Large intestine (tissue), 3 donors: ENCODE data around the gene MYCBPAP. TPM values are rescaled to one million over a fixed set of nuclear protein-coding genes. Genes with fewer than 3 reads are reported as not detected.

Source experiments
- DNase-seq, 2 donors: peaks; one replicate each; pipeline versions ENCODE4 v3.0.0 to v3.0.0-alpha.2; 2013
- H3K27ac ChIP-seq: one replicate; pipeline ENCODE4 v1.5.1; 2013; ENCODE audit warnings: low read length
- H3K27me3 ChIP-seq: 2 replicates; pipeline ENCODE4 v1.6.1; 2013; ENCODE audit warnings: low read length; ENCODE audit not compliant: control insufficient read depth, insufficient read depth
- H3K36me3 ChIP-seq: 2 replicates; pipeline ENCODE4 v1.6.1; 2013; ENCODE audit warnings: low read length; ENCODE audit not compliant: control insufficient read depth, insufficient read depth
- H3K4me1 ChIP-seq: one replicate; pipeline ENCODE4 v1.6.1; 2013; ENCODE audit warnings: low read length; ENCODE audit not compliant: control insufficient read depth, insufficient read depth
- H3K4me3 ChIP-seq: one replicate; pipeline ENCODE4 v1.5.1; 2013; ENCODE audit warnings: low read length
- H3K9me3 ChIP-seq: one replicate; pipeline ENCODE4 v1.6.1; 2013; ENCODE audit warnings: mild to moderate bottlenecking, low read depth, low read length, moderate library complexity; ENCODE audit not compliant: control insufficient read depth
- WGBS: methylation state at CpG from one replicate; pipeline ENCODE4 v1.1.5; 2013; ENCODE audit warnings: low lambda C conversion rate; ENCODE audit not compliant: insufficient coverage; 5-methylcytosine and 5-hydroxymethylcytosine counted together
- polyA plus RNA-seq: library from polyadenylated mRNA; unstranded; fragments of 120-200 nt; gene quantifications from one replicate; pipeline ENCODE4 v1.2.1, GENCODE V29; 2013

MYCBPAP gene
- polyA plus RNA-seq, 1 donor = 1.8 TPM

GRCh38 chr17:50572541-50572940 lies 64.3 kb downstream of the MYCBPAP start:
- no peak for DNase-seq
- no CpG with 5 or more reads among the region's 20 CpGs for WGBS
- H3K27me3 ChIP-seq = no peaks in the 10 kb centered on the region
- no peaks in the 10 kb centered on the region for H3K36me3 ChIP-seq
- no peak overlapping the region for H3K27ac ChIP-seq
- H3K4me1 ChIP-seq = no peaks in the 10 kb centered on the region
- no peak overlapping the region for H3K4me3 ChIP-seq
- H3K9me3 ChIP-seq = peaks cover 3% of the 10 kb centered on the region

GRCh38 chr17:50573866-50574611 lies 65.8 kb downstream of the MYCBPAP start:
- no peak overlapping the region for H3K27ac ChIP-seq
- no peaks in the 10 kb centered on the region for H3K4me1 ChIP-seq
- H3K36me3 ChIP-seq = no peaks in the 10 kb centered on the region
- peaks cover 3% of the 10 kb centered on the region for H3K9me3 ChIP-seq
- no peak overlapping the region for H3K4me3 ChIP-seq
- no peaks in the 10 kb centered on the region for H3K27me3 ChIP-seq
- WGBS = no CpG with 5 or more reads among the region's 12 CpGs
- DNase-seq = no peak

DNA sequence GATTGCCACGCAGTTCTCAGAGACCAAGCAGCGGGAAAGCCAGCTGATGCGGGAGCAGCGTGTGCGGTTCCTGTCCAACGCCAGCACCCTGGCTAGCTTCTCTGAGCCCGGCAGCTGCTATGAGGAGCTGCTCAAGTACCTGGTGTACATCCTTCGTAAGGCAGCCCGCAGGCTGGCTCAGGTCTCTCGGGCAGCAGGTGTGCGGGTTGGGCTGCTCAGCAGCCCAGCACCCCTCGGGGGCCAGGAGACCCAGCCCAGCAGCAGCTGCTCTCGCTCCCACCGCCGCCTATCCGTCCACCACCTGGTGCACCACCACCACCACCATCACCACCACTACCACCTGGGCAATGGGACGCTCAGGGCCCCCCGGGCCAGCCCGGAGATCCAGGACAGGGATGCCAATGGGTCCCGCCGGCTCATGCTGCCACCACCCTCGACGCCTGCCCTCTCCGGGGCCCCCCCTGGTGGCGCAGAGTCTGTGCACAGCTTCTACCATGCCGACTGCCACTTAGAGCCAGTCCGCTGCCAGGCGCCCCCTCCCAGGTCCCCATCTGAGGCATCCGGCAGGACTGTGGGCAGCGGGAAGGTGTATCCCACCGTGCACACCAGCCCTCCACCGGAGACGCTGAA lies 67.5 kb downstream of the MYCBPAP start:
- no peaks in the 10 kb centered on the region for H3K36me3 ChIP-seq
- no peaks in the 10 kb centered on the region for H3K4me1 ChIP-seq
- peaks cover 3% of the 10 kb centered on the region for H3K9me3 ChIP-seq
- no peak for DNase-seq
- H3K4me3 ChIP-seq = no peak overlapping the region
- peaks cover 6% of the 10 kb centered on the region for H3K27me3 ChIP-seq
- no peak overlapping the region for H3K27ac ChIP-seq
- WGBS = no CpG with 5 or more reads among the region's 33 CpGs

GRCh38 chr17:50576864-50577263 lies 68.6 kb downstream of the MYCBPAP start:
- no CpG with 5 or more reads among the region's 13 CpGs for WGBS
- Histone ChIP-seq H3K4me1 (no peaks in the 10 kb centered on the region), H3K4me3 (no peak overlapping the region), H3K9me3 (peaks cover 3% of the 10 kb centered on the region), H3K27ac (no peak overlapping the region), H3K36me3 (no peaks in the 10 kb centered on the region), H3K27me3 (peaks cover 6% of the 10 kb centered on the region)
- DNase-seq = no peak

- Histone ChIP-seq H3K36me3 (no peaks in the 10 kb centered on the region), H3K27me3 (peaks cover 6% of the 10 kb centered on the region), H3K9me3 (peaks cover 3% of the 10 kb centered on the region), H3K27ac (no peak overlapping the region), H3K4me1 (no peaks in the 10 kb centered on the region), H3K4me3 (no peak overlapping the region)
- no CpG with 5 or more reads among the region's 13 CpGs for WGBS
- no peak for DNase-seq
Observed at GRCh38 chr17:50577451-50577954, 69.3 kb downstream of the MYCBPAP start.

GRCh38 chr17:50578173-50578572 lies 69.9 kb downstream of the MYCBPAP start:
- H3K27me3 ChIP-seq = peaks cover 9% of the 10 kb centered on the region
- DNase-seq = no peak
- H3K9me3 ChIP-seq = peaks cover 3% of the 10 kb centered on the region
- no peak overlapping the region for H3K27ac ChIP-seq
- no CpG with 5 or more reads among the region's 16 CpGs for WGBS
- H3K36me3 ChIP-seq = no peaks in the 10 kb centered on the region
- H3K4me3 ChIP-seq = no peak overlapping the region
- H3K4me1 ChIP-seq = no peaks in the 10 kb centered on the region

- no peak for DNase-seq
- H3K9me3 ChIP-seq = peaks cover 3% of the 10 kb centered on the region
- H3K27ac ChIP-seq = no peak overlapping the region
- no peaks in the 10 kb centered on the region for H3K4me1 ChIP-seq
- no peaks in the 10 kb centered on the region for H3K36me3 ChIP-seq
- no CpG with 5 or more reads among the region's 7 CpGs for WGBS
- no peak overlapping the region for H3K4me3 ChIP-seq
- H3K27me3 ChIP-seq = peaks cover 9% of the 10 kb centered on the region
Observed at GRCh38 chr17:50579399-50579798, 71.2 kb downstream of the MYCBPAP start.

GRCh38 chr17:50580646-50581045 lies 72.4 kb downstream of the MYCBPAP start:
- H3K4me3 ChIP-seq = no peak overlapping the region
- H3K4me1 ChIP-seq = no peaks in the 10 kb centered on the region
- no CpG with 5 or more reads among the region's 9 CpGs for WGBS
- peaks cover 2% of the 10 kb centered on the region for H3K9me3 ChIP-seq
- DNase-seq = no peak
- H3K36me3 ChIP-seq = no peaks in the 10 kb centered on the region
- peaks cover 9% of the 10 kb centered on the region for H3K27me3 ChIP-seq
- H3K27ac ChIP-seq = no peak overlapping the region

Other genes with a start within 250 kb of the MYCBPAP start
- gene TMEM92, start 234.0 kb upstream of the MYCBPAP start, polyA plus RNA-seq = 75.9 TPM
- gene XYLT2, start 162.3 kb upstream of the MYCBPAP start, polyA plus RNA-seq = 16.2 TPM
- 71.8 TPM for gene MRPL27, start 135.3 kb upstream of the MYCBPAP start, polyA plus RNA-seq
- 3.5 TPM for gene EME1, start 135.2 kb upstream of the MYCBPAP start, polyA plus RNA-seq
- 79.8 TPM for gene LRRC59, start 110.9 kb upstream of the MYCBPAP start, polyA plus RNA-seq
- gene ACSF2, start 82.2 kb upstream of the MYCBPAP start, polyA plus RNA-seq = 77.8 TPM
- 5.9 TPM for gene CHAD, start 39.6 kb upstream of the MYCBPAP start, polyA plus RNA-seq
- gene RSAD1, start 29.6 kb upstream of the MYCBPAP start, polyA plus RNA-seq = 39.3 TPM
- 3.3 TPM for gene EPN3, start 24.3 kb downstream of the MYCBPAP start, polyA plus RNA-seq
- 61.8 TPM for gene SPATA20, start 38.7 kb downstream of the MYCBPAP start, polyA plus RNA-seq
- gene CACNA1G, start 52.3 kb downstream of the MYCBPAP start, polyA plus RNA-seq = 1.7 TPM
- gene ABCC3, start 126.4 kb downstream of the MYCBPAP start, polyA plus RNA-seq = 53.7 TPM
- gene ANKRD40, start 199.5 kb downstream of the MYCBPAP start, polyA plus RNA-seq = 25.7 TPM
- gene LUC7L3, start 211.2 kb downstream of the MYCBPAP start, polyA plus RNA-seq = 273 TPM